Osteocyte (in vitro differentiated cells): ENCODE data around the gene TAP1. TPM values are rescaled to one million over a fixed set of nuclear protein-coding genes. Genes with fewer than 3 reads are reported as not detected.

Experiments used
- DNase-seq: peaks from one replicate; pipeline ENCODE4 v3.0.0; 2021; ENCODE audit warnings: mixed read lengths; ENCODE audit not compliant: unreplicated experiment; ENCODE audit errors: extremely low spot score
- H3K27ac Mint-ChIP-seq: one replicate; pipeline ENCODE4 v1.8.0; 2021; ENCODE audit warnings: mild to moderate bottlenecking, mixed read lengths; ENCODE audit not compliant: unreplicated experiment
- H3K27me3 Mint-ChIP-seq: one replicate; pipeline ENCODE4 v1.8.0; 2021; ENCODE audit warnings: mixed read lengths; ENCODE audit not compliant: unreplicated experiment
- H3K36me3 Mint-ChIP-seq: one replicate; pipeline ENCODE4 v1.8.0; 2021; ENCODE audit warnings: mixed read lengths; ENCODE audit not compliant: unreplicated experiment
- H3K4me1 Mint-ChIP-seq: one replicate; pipeline ENCODE4 v1.8.0; 2021; ENCODE audit warnings: mixed read lengths; ENCODE audit not compliant: unreplicated experiment
- H3K4me3 Mint-ChIP-seq: one replicate; pipeline ENCODE4 v1.8.0; 2021; ENCODE audit warnings: mild to moderate bottlenecking, moderate library complexity, mixed read lengths; ENCODE audit not compliant: unreplicated experiment
- H3K9me3 Mint-ChIP-seq: one replicate; pipeline ENCODE4 v1.8.0; 2021; ENCODE audit warnings: mixed read lengths; ENCODE audit not compliant: unreplicated experiment
- CTCF ChIP-seq: fragments of 200-600 bp; sonication (generic); IDR thresholded peaks from 2 replicates; pipeline ENCODE4 v1.5.0; 2021; ENCODE audit warnings: antibody characterized with exemption, mild to moderate bottlenecking, moderate library complexity
- total RNA-seq: library from RNA; stranded (reverse); gene quantifications from 2 replicates; pipeline ENCODE4 v1.2.1, GENCODE V29; 2021

The TAP1 gene
- total RNA-seq, 1 donor from 2014 or later = 33.2 TPM

GRCh38 chr6:32854376-32855178 is 1.1 kb upstream of the TAP1 start:
- no peaks in the 10 kb centered on the region for H3K27me3 Mint-ChIP-seq
- H3K4me3 Mint-ChIP-seq = peak overlapping the region; percentile 92
- no peak for TF ChIP-seq CTCF
- H3K27ac Mint-ChIP-seq = peak overlapping the region; percentile 100
- H3K9me3 Mint-ChIP-seq = no peaks in the 10 kb centered on the region
- H3K36me3 Mint-ChIP-seq = peaks cover 21% of the 10 kb centered on the region
- no peak for DNase-seq
- peaks cover 32% of the 10 kb centered on the region for H3K4me1 Mint-ChIP-seq

- Mint-ChIP-seq H3K9me3 (no peaks in the 10 kb centered on the region), H3K4me1 (peaks cover 32% of the 10 kb centered on the region), H3K27ac (peak overlapping the region; percentile 100), H3K4me3 (peak overlapping the region; percentile 92), H3K27me3 (no peaks in the 10 kb centered on the region), H3K36me3 (peaks cover 28% of the 10 kb centered on the region)
- TF ChIP-seq CTCF = no peak
- DNase-seq = no peak
Observed at GRCh38 chr6:32852844-32853540, 512 bp downstream of the TAP1 start.

GRCh38 chr6:32852018-32852843 is 1.3 kb downstream of the TAP1 start:
- Mint-ChIP-seq H3K36me3 (peaks cover 36% of the 10 kb centered on the region), H3K4me3 (peak overlapping the region; percentile 92), H3K27ac (peak overlapping the region; percentile 100), H3K9me3 (no peaks in the 10 kb centered on the region), H3K27me3 (no peaks in the 10 kb centered on the region), H3K4me1 (peaks cover 32% of the 10 kb centered on the region)
- TF ChIP-seq CTCF = no peak
- DNase-seq = no peak

- Mint-ChIP-seq H3K4me3 (no peak overlapping the region), H3K36me3 (peaks cover 41% of the 10 kb centered on the region), H3K27me3 (no peaks in the 10 kb centered on the region), H3K4me1 (peaks cover 32% of the 10 kb centered on the region), H3K27ac (no peak overlapping the region), H3K9me3 (no peaks in the 10 kb centered on the region)
- no peak for TF ChIP-seq CTCF
- DNase-seq = no peak
Observed at GRCh38 chr6:32851025-32851424, 2.5 kb downstream of the TAP1 start.
